ENCODE results near the gene IL2RA. TPM values are rescaled to one million over a fixed set of nuclear protein-coding genes. Genes with fewer than 3 reads are reported as not detected.

The IL2RA gene
- total RNA-seq = not detected
- polyA plus RNA-seq (2013, experiment 1 of 2) = not detected
- not detected for polyA plus RNA-seq (2013, experiment 2 of 2)
- long read RNA-seq, experiment 1 = 0 reads
- long read RNA-seq, experiment 2 = 0 reads
- long read RNA-seq, experiment 3 = 0 reads
- long read RNA-seq, experiment 4 = 0 reads

DNA sequence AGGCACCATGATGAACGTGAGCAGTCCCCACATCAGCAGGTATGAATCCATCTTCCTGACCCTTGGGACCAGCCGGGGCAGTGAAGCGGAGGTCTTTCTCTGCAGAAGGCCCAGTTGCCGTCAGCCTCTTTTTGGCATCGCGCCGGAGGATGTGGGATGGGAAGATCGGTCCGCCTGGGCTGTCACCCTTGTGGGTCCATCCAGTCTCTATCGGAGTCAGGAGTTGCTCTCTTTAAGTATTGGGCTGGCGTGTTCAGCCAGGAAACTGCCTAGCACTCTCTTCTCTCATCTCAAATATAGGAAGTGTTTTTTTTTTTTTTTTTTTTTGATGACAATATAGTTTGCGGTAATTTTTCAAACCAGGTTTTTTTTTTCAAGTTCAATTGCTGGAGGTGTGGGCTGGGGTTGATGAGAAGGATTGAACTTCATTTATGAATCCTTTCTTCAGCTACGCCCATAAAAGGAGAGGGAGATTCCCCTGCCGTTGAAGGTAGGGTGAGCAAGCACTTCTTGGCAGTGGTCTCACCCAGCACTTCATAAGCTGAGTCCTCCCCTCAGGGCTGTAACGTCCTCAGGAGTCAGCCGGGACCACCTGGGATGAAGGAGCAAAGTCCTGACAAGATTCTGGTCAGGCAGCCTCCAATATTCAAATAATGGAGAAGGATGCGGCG, at the start of gene IL2RA:
TSS of gene IL2RA (minus strand) at position 267 of the 671 bp plus-strand sequence. CDS start at position 51, 216 bp downstream.
- H3K9me3 Mint-ChIP-seq = no peaks in the 10 kb centered on the region
- peak; percentile 43 for DNase-seq
- H3K4me3 Mint-ChIP-seq = no peak within 1 kb of the TSS
- peaks cover 5% of the 10 kb centered on the region for H3K27me3 Mint-ChIP-seq (ENCODE audit: insufficient read depth)
- Histone ChIP-seq H3K4me3 (ENCODE audit: low read length) (no peak within 1 kb of the TSS), H3K4me1 (ENCODE audit: control insufficient read depth, insufficient read depth, low read length) (no peaks in the 10 kb centered on the region), H3K27ac (ENCODE audit: low read depth, low read length) (no peak within 1 kb of the TSS), H3K9me3 (ENCODE audit: control insufficient read depth, low read length) (no peaks in the 10 kb centered on the region), H3K9ac (ENCODE audit: extremely low read depth, low read length, poor library complexity, severe bottlenecking) (no peak within 1 kb of the TSS), H3K27me3 (ENCODE audit: control insufficient read depth, insufficient read depth, low read length, poor library complexity, severe bottlenecking) (peaks cover 20% of the 10 kb centered on the region), H3K36me3 (ENCODE audit: control insufficient read depth, insufficient read depth, low read length) (no peaks in the 10 kb centered on the region)
- WGBS, 2 experiments (ENCODE audit: insufficient coverage in 1 of 2, insufficient read length in 1 of 2) = 92 to 93% methylated on average over 11 to 18 of the region's 18 CpGs
- TF ChIP-seq, protein P1, sequence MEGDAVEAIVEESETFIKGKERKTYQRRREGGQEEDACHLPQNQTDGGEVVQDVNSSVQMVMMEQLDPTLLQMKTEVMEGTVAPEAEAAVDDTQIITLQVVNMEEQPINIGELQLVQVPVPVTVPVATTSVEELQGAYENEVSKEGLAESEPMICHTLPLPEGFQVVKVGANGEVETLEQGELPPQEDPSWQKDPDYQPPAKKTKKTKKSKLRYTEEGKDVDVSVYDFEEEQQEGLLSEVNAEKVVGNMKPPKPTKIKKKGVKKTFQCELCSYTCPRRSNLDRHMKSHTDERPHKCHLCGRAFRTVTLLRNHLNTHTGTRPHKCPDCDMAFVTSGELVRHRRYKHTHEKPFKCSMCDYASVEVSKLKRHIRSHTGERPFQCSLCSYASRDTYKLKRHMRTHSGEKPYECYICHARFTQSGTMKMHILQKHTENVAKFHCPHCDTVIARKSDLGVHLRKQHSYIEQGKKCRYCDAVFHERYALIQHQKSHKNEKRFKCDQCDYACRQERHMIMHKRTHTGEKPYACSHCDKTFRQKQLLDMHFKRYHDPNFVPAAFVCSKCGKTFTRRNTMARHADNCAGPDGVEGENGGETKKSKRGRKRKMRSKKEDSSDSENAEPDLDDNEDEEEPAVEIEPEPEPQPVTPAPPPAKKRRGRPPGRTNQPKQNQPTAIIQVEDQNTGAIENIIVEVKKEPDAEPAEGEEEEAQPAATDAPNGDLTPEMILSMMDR (conservative IDR thresholded peaks at IDR 0.05) = no peak
- H3K36me3 Mint-ChIP-seq (ENCODE audit: low read depth) = no peaks in the 10 kb centered on the region
- no peaks in the 10 kb centered on the region for H3K4me1 Mint-ChIP-seq
- H3K27ac Mint-ChIP-seq = no peak within 1 kb of the TSS

DNA sequence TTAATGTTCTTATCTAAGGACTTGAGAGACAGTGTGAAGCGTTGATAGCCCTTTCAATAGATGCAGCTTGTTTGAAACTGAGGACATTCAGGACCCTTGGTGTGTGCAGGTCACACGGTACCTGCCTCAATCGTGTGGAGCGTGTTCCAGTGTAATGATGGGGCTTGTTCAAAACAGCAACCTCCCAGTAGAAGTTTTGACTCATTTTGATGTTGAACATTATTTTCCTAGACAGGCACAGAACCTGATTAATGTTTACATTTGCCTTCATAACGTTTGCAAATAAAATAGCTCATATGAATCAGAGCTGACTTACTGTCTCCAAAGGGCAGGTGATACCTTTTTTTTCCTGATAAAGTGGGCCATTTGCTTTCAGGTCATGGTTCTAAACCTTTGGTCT, 48.0 kb upstream of the IL2RA start:
- Histone ChIP-seq H3K4me3 (ENCODE audit: low read length) (no peak overlapping the region), H3K27me3 (ENCODE audit: control insufficient read depth, insufficient read depth, low read length, poor library complexity, severe bottlenecking) (no peaks in the 10 kb centered on the region), H3K9ac (ENCODE audit: extremely low read depth, low read length, poor library complexity, severe bottlenecking) (no peak overlapping the region), H3K9me3 (ENCODE audit: control insufficient read depth, low read length) (no peaks in the 10 kb centered on the region), H3K4me1 (ENCODE audit: control insufficient read depth, insufficient read depth, low read length) (peaks cover 6% of the 10 kb centered on the region), H3K36me3 (ENCODE audit: control insufficient read depth, insufficient read depth, low read length) (peaks cover 92% of the 10 kb centered on the region), H3K27ac (ENCODE audit: low read depth, low read length) (no peak overlapping the region)
- Mint-ChIP-seq H3K36me3 (ENCODE audit: low read depth) (peaks cover 79% of the 10 kb centered on the region), H3K9me3 (no peaks in the 10 kb centered on the region), H3K27me3 (ENCODE audit: insufficient read depth) (no peaks in the 10 kb centered on the region), H3K4me1 (peaks cover 22% of the 10 kb centered on the region), H3K27ac (peak overlapping the region; percentile 26), H3K4me3 (no peak overlapping the region)
- DNase-seq = no peak
- whole genome bisulfite sequencing, 2 experiments (ENCODE audit: insufficient coverage in 1 of 2, insufficient read length in 1 of 2) = 94 to 95% methylated on average over 4 to 5 of the region's 5 CpGs
- TF ChIP-seq, protein P1 (conservative IDR thresholded peaks at IDR 0.05) = no peak

DNA sequence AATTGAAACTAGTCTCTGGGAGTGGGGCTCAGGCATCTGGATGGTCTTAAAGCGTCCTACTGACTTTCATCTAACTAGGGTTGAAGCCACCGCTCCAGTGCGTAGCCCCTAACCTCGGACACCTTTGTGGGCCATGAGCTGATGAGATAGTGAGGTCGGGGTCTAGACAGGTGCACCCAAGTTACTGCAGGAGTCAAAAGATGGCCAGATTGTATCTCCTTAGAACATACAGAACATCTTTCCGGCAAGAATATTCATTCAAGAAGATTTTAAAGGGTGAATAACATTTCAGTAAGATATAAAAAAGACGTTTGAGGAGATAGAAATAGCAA, 47.2 kb upstream of the IL2RA start:
- WGBS, 2 experiments (ENCODE audit: insufficient coverage in 1 of 2, insufficient read length in 1 of 2) = 91% methylated on average over 5 to 7 of the region's 7 CpGs
- Mint-ChIP-seq H3K27ac (no peak overlapping the region), H3K4me3 (no peak overlapping the region), H3K36me3 (ENCODE audit: low read depth) (peaks cover 75% of the 10 kb centered on the region), H3K9me3 (no peaks in the 10 kb centered on the region), H3K4me1 (peaks cover 27% of the 10 kb centered on the region), H3K27me3 (ENCODE audit: insufficient read depth) (no peaks in the 10 kb centered on the region)
- peaks cover 6% of the 10 kb centered on the region for H3K4me1 ChIP-seq (ENCODE audit: control insufficient read depth, insufficient read depth, low read length)
- H3K4me3 ChIP-seq (ENCODE audit: low read length) = no peak overlapping the region
- H3K9me3 ChIP-seq (ENCODE audit: control insufficient read depth, low read length) = no peaks in the 10 kb centered on the region
- peaks cover 92% of the 10 kb centered on the region for H3K36me3 ChIP-seq (ENCODE audit: control insufficient read depth, insufficient read depth, low read length)
- H3K9ac ChIP-seq (ENCODE audit: extremely low read depth, low read length, poor library complexity, severe bottlenecking) = no peak overlapping the region
- TF ChIP-seq, protein P1 (conservative IDR thresholded peaks at IDR 0.05) = no peak
- H3K27me3 ChIP-seq (ENCODE audit: control insufficient read depth, insufficient read depth, low read length, poor library complexity, severe bottlenecking) = no peaks in the 10 kb centered on the region
- DNase-seq = no peak
- no peak overlapping the region for H3K27ac ChIP-seq (ENCODE audit: low read depth, low read length)

Data from endodermal cell (in vitro differentiated cells).